Uterus (tissue), 2 donors: ENCODE data around the gene AP2A2.

Experiments used
- POLR2A ChIP-seq, 2 donors: fragments of 450-650 bp; IDR thresholded peaks; one replicate each; pipeline ENCODE4 v1.6.1; 2016; ENCODE audit warnings: antibody characterized with exemption in 2 of 2, mild to moderate bottlenecking in 1 of 2, moderate library complexity in 1 of 2
- TF ChIP-seq, protein P1 (sequence below), 4 experiments: fragments of 200-600 bp in 2 of 4; fragments of 450-650 bp in 2 of 4; sonication (generic) in 2 of 4; IDR thresholded peaks; one replicate each; pipeline ENCODE4 v1.5.1; 2016 to 2019; ENCODE audit warnings: antibody characterized with exemption in 4 of 4, mild to moderate bottlenecking in 2 of 4, moderate library complexity in 1 of 4

- no peak for TF ChIP-seq POLR2A (IDR thresholded peaks at IDR 0.05)
- TF ChIP-seq, protein P1, sequence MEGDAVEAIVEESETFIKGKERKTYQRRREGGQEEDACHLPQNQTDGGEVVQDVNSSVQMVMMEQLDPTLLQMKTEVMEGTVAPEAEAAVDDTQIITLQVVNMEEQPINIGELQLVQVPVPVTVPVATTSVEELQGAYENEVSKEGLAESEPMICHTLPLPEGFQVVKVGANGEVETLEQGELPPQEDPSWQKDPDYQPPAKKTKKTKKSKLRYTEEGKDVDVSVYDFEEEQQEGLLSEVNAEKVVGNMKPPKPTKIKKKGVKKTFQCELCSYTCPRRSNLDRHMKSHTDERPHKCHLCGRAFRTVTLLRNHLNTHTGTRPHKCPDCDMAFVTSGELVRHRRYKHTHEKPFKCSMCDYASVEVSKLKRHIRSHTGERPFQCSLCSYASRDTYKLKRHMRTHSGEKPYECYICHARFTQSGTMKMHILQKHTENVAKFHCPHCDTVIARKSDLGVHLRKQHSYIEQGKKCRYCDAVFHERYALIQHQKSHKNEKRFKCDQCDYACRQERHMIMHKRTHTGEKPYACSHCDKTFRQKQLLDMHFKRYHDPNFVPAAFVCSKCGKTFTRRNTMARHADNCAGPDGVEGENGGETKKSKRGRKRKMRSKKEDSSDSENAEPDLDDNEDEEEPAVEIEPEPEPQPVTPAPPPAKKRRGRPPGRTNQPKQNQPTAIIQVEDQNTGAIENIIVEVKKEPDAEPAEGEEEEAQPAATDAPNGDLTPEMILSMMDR (IDR thresholded peaks at IDR 0.05) = no peak
Observed at GRCh38 chr11:945986-946385, 20.3 kb downstream of the AP2A2 start.
